Fibroblast of lung (primary cell): ENCODE measurements around the gene TMEM126A. TPM values are rescaled to one million over a fixed set of nuclear protein-coding genes. Genes with fewer than 3 reads are reported as not detected.

ENCODE experiments used
- DNase-seq, 2 donors: peaks; one replicate each; pipeline versions ENCODE4 v3.0.0 to v3.0.0-alpha.2; 2010; ENCODE audit warnings: low read depth in 2 of 2
- H2AFZ ChIP-seq: 2 replicates; pipeline ENCODE4 v1.5.1; 2012; ENCODE audit warnings: low read length, control low read depth, inconsistent platforms
- H3K27ac ChIP-seq: 2 replicates; pipeline ENCODE4 v1.5.1; 2011; ENCODE audit warnings: low read length, control low read depth; ENCODE audit not compliant: insufficient read depth
- H3K27me3 ChIP-seq: 2 replicates; pipeline ENCODE4 v1.5.1; 2011; ENCODE audit warnings: mild to moderate bottlenecking, low read length; ENCODE audit not compliant: control insufficient read depth, insufficient read depth
- H3K36me3 ChIP-seq: 2 replicates; pipeline ENCODE4 v1.5.1; 2011; ENCODE audit warnings: low read length; ENCODE audit not compliant: control insufficient read depth, insufficient read depth
- H3K4me1 ChIP-seq: 2 replicates; pipeline ENCODE4 v1.5.1; 2011; ENCODE audit warnings: low read length; ENCODE audit not compliant: control insufficient read depth, insufficient read depth; ENCODE audit errors: extremely low read depth
- H3K4me2 ChIP-seq: 2 replicates; pipeline ENCODE4 v1.5.1; 2011; ENCODE audit warnings: low read length, control low read depth; ENCODE audit not compliant: insufficient read depth; ENCODE audit errors: extremely low read depth
- H3K4me3 ChIP-seq, 4 experiments: fragments of 200-600 bp in 1 of 4; sonication (generic) in 1 of 4; replicated peaks in 1 of 4; 2 replicates each; pipeline ENCODE4 v1.5.1; 2011 to 2016; ENCODE audit warnings: low read length in 4 of 4, low read depth in 3 of 4, mild to moderate bottlenecking in 3 of 4, control low read depth in 2 of 4, inconsistent platforms in 1 of 4, mixed read lengths in 1 of 4; ENCODE audit not compliant: insufficient read depth in 1 of 4; ENCODE audit errors: control extremely low read depth in 1 of 4
- H3K79me2 ChIP-seq: 2 replicates; pipeline ENCODE4 v1.5.1; 2012; ENCODE audit warnings: mild to moderate bottlenecking, low read length, inconsistent platforms; ENCODE audit not compliant: control insufficient read depth, insufficient read depth
- H3K9ac ChIP-seq: 2 replicates; pipeline ENCODE4 v1.5.1; 2011; ENCODE audit warnings: mild to moderate bottlenecking, low read length, control low read depth; ENCODE audit not compliant: insufficient read depth
- H3K9me3 ChIP-seq: 2 replicates; pipeline ENCODE4 v1.5.1; 2012; ENCODE audit warnings: low read depth, low read length; ENCODE audit not compliant: control insufficient read depth, insufficient read depth
- H4K20me1 ChIP-seq: 2 replicates; pipeline ENCODE4 v1.5.1; 2011; ENCODE audit warnings: low read length; ENCODE audit not compliant: control insufficient read depth, insufficient read depth; ENCODE audit errors: extremely low read depth
- CTCF ChIP-seq, 2 donors: IDR thresholded peaks in 1 of 2; conservative IDR thresholded peaks in 1 of 2; 1 replicate in 1 of 2; 2 replicates in 1 of 2; pipeline ENCODE4 v1.5.1; 2011 to 2012; ENCODE audit warnings: low read length in 2 of 2, control low read depth in 1 of 2, inconsistent platforms in 1 of 2, low read depth in 1 of 2, mild to moderate bottlenecking in 1 of 2
- EZH2 ChIP-seq: IDR thresholded peaks from 2 replicates; pipeline ENCODE4 v1.5.1; 2012; ENCODE audit warnings: low read length, control low read depth, mild to moderate bottlenecking; ENCODE audit errors: missing control alignments
- polyA plus RNA-seq, 2 donors: library from polyadenylated mRNA; depleted of rRNA in 1 of 2; stranded (reverse) in 1 of 2; unstranded in 1 of 2; fragments of >200 nt; gene quantifications; 2 replicates each; pipeline ENCODE4 v1.2.1, GENCODE V29; 2011 to 2012; ENCODE audit warnings: missing spikeins in 1 of 2
- total RNA-seq: library from RNA; depleted of rRNA; stranded (reverse); fragments of >200 nt; gene quantifications from 2 replicates; pipeline ENCODE4 v1.2.1, GENCODE V29; 2014

The TMEM126A gene
- total and polyA plus RNA-seq, 2 donors (not counting 1 experiment from before 2014, with no cell fraction given): 36.0 to 76.6 TPM

- no peak overlapping the region for H3K9ac ChIP-seq
Observed at GRCh38 chr11:85673393-85673792, 25.6 kb downstream of the TMEM126A start.

GRCh38 chr11:85679576-85679975 is 31.8 kb downstream of the TMEM126A start:
- Histone ChIP-seq H2AFZ (no peak overlapping the region), H3K4me2 (no peak overlapping the region), H3K9ac (no peak overlapping the region), H3K4me3 (no peak overlapping the region), H3K79me2 (no peaks in the 10 kb centered on the region), H3K9me3 (no peaks in the 10 kb centered on the region), H4K20me1 (no peaks in the 10 kb centered on the region), H3K27ac (no peak overlapping the region), H3K4me1 (peaks cover 3% of the 10 kb centered on the region), H3K27me3 (no peaks in the 10 kb centered on the region), H3K36me3 (no peaks in the 10 kb centered on the region)
- TF ChIP-seq EZH2 (no peak), CTCF (conservative IDR thresholded peaks at IDR 0.05 in 1 of 2, IDR thresholded peaks at IDR 0.05 in 1 of 2; ENCODE audit: low read depth in 1 of 2, low read length in 2 of 2) (no peak)
- DNase-seq: no peak

More at GRCh38 chr11:85673393-85673792, 25.6 kb downstream of the TMEM126A start:
- no peak overlapping the region for H2AFZ ChIP-seq
- no peaks in the 10 kb centered on the region for H3K4me1 ChIP-seq
- no peak overlapping the region for H3K27ac ChIP-seq
- H3K27me3 ChIP-seq: no peaks in the 10 kb centered on the region
- no peak for DNase-seq
- TF ChIP-seq EZH2 (no peak), CTCF (conservative IDR thresholded peaks at IDR 0.05 in 1 of 2, IDR thresholded peaks at IDR 0.05 in 1 of 2; ENCODE audit: low read depth in 1 of 2, low read length in 2 of 2) (no peak)
- no peaks in the 10 kb centered on the region for H3K79me2 ChIP-seq
- H3K4me2 ChIP-seq: no peak overlapping the region
- H4K20me1 ChIP-seq: no peaks in the 10 kb centered on the region
- no peaks in the 10 kb centered on the region for H3K9me3 ChIP-seq
- no peaks in the 10 kb centered on the region for H3K36me3 ChIP-seq
- H3K4me3 ChIP-seq: no peak overlapping the region

GRCh38 chr11:85680897-85681296 is 33.1 kb downstream of the TMEM126A start:
- Histone ChIP-seq H3K4me3 (no peak overlapping the region), H3K9ac (no peak overlapping the region), H3K27ac (no peak overlapping the region), H2AFZ (no peak overlapping the region), H3K36me3 (no peaks in the 10 kb centered on the region), H3K9me3 (no peaks in the 10 kb centered on the region), H3K4me2 (no peak overlapping the region), H4K20me1 (no peaks in the 10 kb centered on the region), H3K27me3 (no peaks in the 10 kb centered on the region), H3K79me2 (no peaks in the 10 kb centered on the region), H3K4me1 (peaks cover 15% of the 10 kb centered on the region)
- no peak for DNase-seq
- TF ChIP-seq CTCF (conservative IDR thresholded peaks at IDR 0.05 in 1 of 2, IDR thresholded peaks at IDR 0.05 in 1 of 2; ENCODE audit: low read depth in 1 of 2, low read length in 2 of 2): no peak
- TF ChIP-seq EZH2: no peak
